ENCODE data around the gene ZNF576. TPM values are rescaled to one million over a fixed set of nuclear protein-coding genes. Genes with fewer than 3 reads are reported as not detected.
"Not testable (repeated sequence)": the region's sequence is repeated elsewhere in the genome, so short reads cannot be mapped to it uniquely, and the experiment has no call there.

The ZNF576 gene
- total RNA-seq, 1 experiment from 2014 or later: 6.2 TPM

GRCh38 chr19:43648633-43649032 is 52.2 kb downstream of the ZNF576 start:
- H3K9ac ChIP-seq (ENCODE audit: low read length): no peak overlapping the region
- H3K9me3 ChIP-seq (ENCODE audit: low read length): no peaks in the 10 kb centered on the region
- H3K4me1 ChIP-seq (ENCODE audit: low read length): no peaks in the 10 kb centered on the region
- no peak overlapping the region for H2AFZ ChIP-seq (ENCODE audit: low read length)
- H3K27me3 ChIP-seq (ENCODE audit: low read length): no peaks in the 10 kb centered on the region
- no peaks in the 10 kb centered on the region for H4K20me1 ChIP-seq (ENCODE audit: insufficient read depth, low read depth, low read length)
- DNase-seq: no peak
- no peaks in the 10 kb centered on the region for H3K36me3 ChIP-seq (ENCODE audit: insufficient read depth, low read length)
- no peak overlapping the region for H3K4me2 ChIP-seq (ENCODE audit: low read depth, low read length, poor library complexity, severe bottlenecking)
- no peaks in the 10 kb centered on the region for H3K9me2 ChIP-seq (replicated peaks; ENCODE audit: insufficient read depth, low read length)
- no peak overlapping the region for H3K4me3 ChIP-seq (ENCODE audit: low read length)
- no peaks in the 10 kb centered on the region for H3K79me2 ChIP-seq (ENCODE audit: low read length)
- no peak overlapping the region for H3K27ac ChIP-seq (ENCODE audit: low read length)

GRCh38 chr19:43649514-43649913 is 53.1 kb downstream of the ZNF576 start:
- Histone ChIP-seq H3K4me3 (ENCODE audit: low read length) (no peak overlapping the region), H2AFZ (ENCODE audit: low read length) (no peak overlapping the region), H3K9me2 (replicated peaks; ENCODE audit: insufficient read depth, low read length) (no peaks in the 10 kb centered on the region), H3K9ac (ENCODE audit: low read length) (no peak overlapping the region), H3K4me2 (ENCODE audit: low read depth, low read length, poor library complexity, severe bottlenecking) (no peak overlapping the region), H3K27me3 (ENCODE audit: low read length) (no peaks in the 10 kb centered on the region), H4K20me1 (ENCODE audit: insufficient read depth, low read depth, low read length) (no peaks in the 10 kb centered on the region), H3K9me3 (ENCODE audit: low read length) (no peaks in the 10 kb centered on the region), H3K4me1 (ENCODE audit: low read length) (no peaks in the 10 kb centered on the region), H3K36me3 (ENCODE audit: insufficient read depth, low read length) (no peaks in the 10 kb centered on the region), H3K27ac (ENCODE audit: low read length) (no peak overlapping the region), H3K79me2 (ENCODE audit: low read length) (no peaks in the 10 kb centered on the region)
- DNase-seq: no peak

- H3K4me1 ChIP-seq (ENCODE audit: low read length); H3K79me2 ChIP-seq (ENCODE audit: low read length); H2AFZ ChIP-seq (ENCODE audit: low read length); H3K27ac ChIP-seq (ENCODE audit: low read length); DNase-seq; H3K36me3 ChIP-seq (ENCODE audit: insufficient read depth, low read length); H3K4me2 ChIP-seq (ENCODE audit: low read depth, low read length, poor library complexity, severe bottlenecking); H3K9ac ChIP-seq (ENCODE audit: low read length); H3K9me2 ChIP-seq (replicated peaks; ENCODE audit: insufficient read depth, low read length); H3K27me3 ChIP-seq (ENCODE audit: low read length); H3K4me3 ChIP-seq (ENCODE audit: low read length); H4K20me1 ChIP-seq (ENCODE audit: insufficient read depth, low read depth, low read length); H3K9me3 ChIP-seq (ENCODE audit: low read length): not testable (repeated sequence)
Measured at GRCh38 chr19:43650276-43650675, 53.9 kb downstream of the ZNF576 start.

Other genes starting within 250 kb of the ZNF576 start
- gene CD177, start 242.9 kb upstream of the ZNF576 start, total RNA-seq (2014; rRNA removed; shearing (Covaris generic); ENCODE audit: low replicate concordance): not detected in 2 replicates
- not detected in 2 replicates for gene TEX101, start 181.7 kb upstream of the ZNF576 start, total RNA-seq (2014; rRNA removed; shearing (Covaris generic); ENCODE audit: low replicate concordance)
- gene LYPD3, start 131.0 kb upstream of the ZNF576 start, total RNA-seq (2014; rRNA removed; shearing (Covaris generic); ENCODE audit: low replicate concordance): not detected in 2 replicates
- 5.6 and 9.9 TPM in 2 replicates for gene PHLDB3, start 91.8 kb upstream of the ZNF576 start, total RNA-seq (2014; rRNA removed; shearing (Covaris generic); ENCODE audit: low replicate concordance)
- 6.7 and 13.6 TPM in 2 replicates for gene ETHE1, start 69.4 kb upstream of the ZNF576 start, total RNA-seq (2014; rRNA removed; shearing (Covaris generic); ENCODE audit: low replicate concordance)
- 0.34 TPM in 1 of 2 replicates, not detected in the other for gene ZNF575, start 63.4 kb upstream of the ZNF576 start, total RNA-seq (2014; rRNA removed; shearing (Covaris generic); ENCODE audit: low replicate concordance)
- gene XRCC1, start 21.1 kb upstream of the ZNF576 start, total RNA-seq (2014; rRNA removed; shearing (Covaris generic); ENCODE audit: low replicate concordance): 40.6 and 70.1 TPM in 2 replicates
- gene PINLYP, start 20.8 kb upstream of the ZNF576 start, total RNA-seq (2014; rRNA removed; shearing (Covaris generic); ENCODE audit: low replicate concordance): 3.6 TPM in 1 of 2 replicates, not detected in the other
- 10.1 and 10.8 TPM in 2 replicates for gene IRGQ, start 461 bp upstream of the ZNF576 start, total RNA-seq (2014; rRNA removed; shearing (Covaris generic); ENCODE audit: low replicate concordance)
- not detected in 2 replicates for gene SRRM5, start 15.5 kb downstream of the ZNF576 start, total RNA-seq (2014; rRNA removed; shearing (Covaris generic); ENCODE audit: low replicate concordance)
- gene ZNF428, start 23.0 kb downstream of the ZNF576 start, total RNA-seq (2014; rRNA removed; shearing (Covaris generic); ENCODE audit: low replicate concordance): 37.9 and 94.7 TPM in 2 replicates
- gene CADM4, start 43.3 kb downstream of the ZNF576 start, total RNA-seq (2014; rRNA removed; shearing (Covaris generic); ENCODE audit: low replicate concordance): not detected in 2 replicates
- not detected in 2 replicates for gene PLAUR, start 73.6 kb downstream of the ZNF576 start, total RNA-seq (2014; rRNA removed; shearing (Covaris generic); ENCODE audit: low replicate concordance)
- gene IRGC, start 119.5 kb downstream of the ZNF576 start, total RNA-seq (2014; rRNA removed; shearing (Covaris generic); ENCODE audit: low replicate concordance): not detected in 2 replicates
- gene SMG9, start 158.4 kb downstream of the ZNF576 start, total RNA-seq (2014; rRNA removed; shearing (Covaris generic); ENCODE audit: low replicate concordance): 11.0 and 27.8 TPM in 2 replicates
- 0.32 TPM in 1 of 2 replicates, not detected in the other for gene KCNN4, start 184.4 kb downstream of the ZNF576 start, total RNA-seq (2014; rRNA removed; shearing (Covaris generic); ENCODE audit: low replicate concordance)
- not detected in 2 replicates for gene LYPD5, start 205.9 kb downstream of the ZNF576 start, total RNA-seq (2014; rRNA removed; shearing (Covaris generic); ENCODE audit: low replicate concordance)
- gene ZNF283, start 230.7 kb downstream of the ZNF576 start, total RNA-seq (2014; rRNA removed; shearing (Covaris generic); ENCODE audit: low replicate concordance): 14.4 and 18.5 TPM in 2 replicates